Tibial nerve (tissue), 4 donors: ENCODE results near the gene KIF25.

ENCODE experiments used
- EP300 ChIP-seq, 2 donors: sonication (generic); formaldehyde crosslinking; IDR thresholded peaks; one replicate each; pipeline ENCODE4 v1.6.1; 2017; ENCODE audit warnings: antibody characterized with exemption in 2 of 2, mild to moderate bottlenecking in 1 of 2
- POLR2A ChIP-seq, 2 donors: fragments of 450-650 bp; IDR thresholded peaks; one replicate each; pipeline ENCODE4 v1.6.1; 2017; ENCODE audit warnings: antibody characterized with exemption in 2 of 2, mild to moderate bottlenecking in 2 of 2, moderate library complexity in 2 of 2
- TF ChIP-seq, protein P1 (sequence below), 5 experiments: fragments of 200-600 bp in 3 of 5; fragments of 450-650 bp in 2 of 5; sonication (generic) in 3 of 5; IDR thresholded peaks; one replicate each; pipeline ENCODE4 v1.5.1; 2016 to 2019; ENCODE audit warnings: antibody characterized with exemption in 5 of 5, mild to moderate bottlenecking in 3 of 5, moderate library complexity in 2 of 5

DNA sequence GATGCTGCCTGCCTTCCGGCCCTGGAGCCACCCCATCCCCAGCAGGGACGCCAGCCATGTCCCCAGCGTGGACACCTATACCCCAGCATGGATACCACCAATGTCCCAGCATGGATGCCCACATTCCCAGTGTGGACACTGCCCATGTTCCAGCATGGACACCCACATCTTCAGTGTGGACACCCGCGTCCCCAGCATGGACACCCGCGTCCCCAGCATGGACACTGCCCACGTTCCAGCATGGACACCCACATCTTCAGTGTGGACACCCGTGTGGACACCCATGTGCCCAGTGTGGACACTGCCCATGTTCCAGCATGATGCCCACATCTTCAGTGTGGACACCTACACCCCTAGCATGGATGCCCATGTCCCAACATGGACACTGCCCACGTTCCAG, 88.6 kb downstream of the KIF25 start:
- no peak for TF ChIP-seq POLR2A (IDR thresholded peaks at IDR 0.05)
- TF ChIP-seq EP300 (IDR thresholded peaks at IDR 0.05), result no peak
- TF ChIP-seq, protein P1, sequence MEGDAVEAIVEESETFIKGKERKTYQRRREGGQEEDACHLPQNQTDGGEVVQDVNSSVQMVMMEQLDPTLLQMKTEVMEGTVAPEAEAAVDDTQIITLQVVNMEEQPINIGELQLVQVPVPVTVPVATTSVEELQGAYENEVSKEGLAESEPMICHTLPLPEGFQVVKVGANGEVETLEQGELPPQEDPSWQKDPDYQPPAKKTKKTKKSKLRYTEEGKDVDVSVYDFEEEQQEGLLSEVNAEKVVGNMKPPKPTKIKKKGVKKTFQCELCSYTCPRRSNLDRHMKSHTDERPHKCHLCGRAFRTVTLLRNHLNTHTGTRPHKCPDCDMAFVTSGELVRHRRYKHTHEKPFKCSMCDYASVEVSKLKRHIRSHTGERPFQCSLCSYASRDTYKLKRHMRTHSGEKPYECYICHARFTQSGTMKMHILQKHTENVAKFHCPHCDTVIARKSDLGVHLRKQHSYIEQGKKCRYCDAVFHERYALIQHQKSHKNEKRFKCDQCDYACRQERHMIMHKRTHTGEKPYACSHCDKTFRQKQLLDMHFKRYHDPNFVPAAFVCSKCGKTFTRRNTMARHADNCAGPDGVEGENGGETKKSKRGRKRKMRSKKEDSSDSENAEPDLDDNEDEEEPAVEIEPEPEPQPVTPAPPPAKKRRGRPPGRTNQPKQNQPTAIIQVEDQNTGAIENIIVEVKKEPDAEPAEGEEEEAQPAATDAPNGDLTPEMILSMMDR (IDR thresholded peaks at IDR 0.05), result no peak
